Femur (tissue), 1 donor: ENCODE measurements around the gene RBM22.
A peak's percentile ranks its signal among the peaks of the same experiment; 100 is the strongest.

Experiments
- DNase-seq: peaks from one replicate; pipeline ENCODE4 v3.0.0-alpha.2; 2017

RBM22 gene

DNA sequence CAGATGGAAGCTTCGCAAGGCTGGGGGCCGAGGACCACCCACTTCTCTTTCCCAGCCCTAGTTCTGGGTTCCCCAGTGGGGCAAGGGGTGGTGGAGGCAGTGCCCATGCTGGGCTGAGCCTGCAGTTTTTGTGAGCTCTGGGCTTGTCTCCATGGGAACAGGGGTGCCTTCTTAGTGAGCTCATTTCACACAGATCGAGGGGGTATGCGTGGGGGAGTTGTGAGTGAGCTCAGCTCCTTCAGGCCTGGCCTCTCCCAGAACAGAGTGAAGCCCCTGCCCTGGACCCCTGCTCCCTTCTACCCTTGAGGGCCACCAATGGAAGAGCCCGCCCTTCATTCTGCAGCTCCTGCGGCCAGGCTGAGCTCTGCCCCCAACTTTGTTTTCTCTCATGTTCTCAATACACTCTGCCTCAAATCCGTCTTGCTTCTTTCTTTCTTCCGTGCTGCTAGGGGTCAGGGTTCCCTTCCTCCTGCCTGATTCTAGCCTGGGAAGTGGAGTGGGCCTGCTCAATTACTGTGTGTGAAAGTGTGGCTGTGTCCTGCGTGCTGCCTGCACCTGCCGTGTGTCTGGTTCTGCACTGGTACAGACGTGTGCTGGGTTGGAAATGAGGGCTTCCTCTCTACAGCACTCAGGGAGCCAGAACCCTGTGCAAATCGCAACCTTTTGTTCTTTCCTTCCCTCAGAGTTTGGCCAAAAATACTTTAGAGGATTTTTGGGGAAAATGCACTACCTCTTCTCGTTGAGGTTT lies 48.8 kb downstream of the RBM22 start:
- DNase-seq: no peak

DNA sequence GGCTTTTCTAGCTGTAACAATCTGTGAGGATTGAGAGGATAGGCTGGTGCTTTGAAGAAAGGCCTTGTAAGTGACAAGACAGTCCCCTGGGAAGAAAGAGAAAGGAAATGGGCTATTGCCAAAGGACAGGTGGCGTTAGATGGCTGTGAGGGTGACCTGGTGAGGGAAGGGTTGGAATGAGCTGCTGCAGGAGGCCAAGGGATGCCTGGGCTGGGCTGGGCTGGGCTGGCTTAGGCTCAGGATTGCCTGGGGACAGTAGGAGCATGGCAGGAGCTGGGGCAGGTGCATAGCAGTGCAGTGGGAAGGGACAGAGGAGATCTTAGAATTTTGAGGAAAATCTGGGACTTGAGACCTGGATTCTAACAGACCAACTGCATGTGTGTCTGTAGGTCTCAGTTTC lies 49.5 kb downstream of the RBM22 start:
- no peak for DNase-seq

DNA sequence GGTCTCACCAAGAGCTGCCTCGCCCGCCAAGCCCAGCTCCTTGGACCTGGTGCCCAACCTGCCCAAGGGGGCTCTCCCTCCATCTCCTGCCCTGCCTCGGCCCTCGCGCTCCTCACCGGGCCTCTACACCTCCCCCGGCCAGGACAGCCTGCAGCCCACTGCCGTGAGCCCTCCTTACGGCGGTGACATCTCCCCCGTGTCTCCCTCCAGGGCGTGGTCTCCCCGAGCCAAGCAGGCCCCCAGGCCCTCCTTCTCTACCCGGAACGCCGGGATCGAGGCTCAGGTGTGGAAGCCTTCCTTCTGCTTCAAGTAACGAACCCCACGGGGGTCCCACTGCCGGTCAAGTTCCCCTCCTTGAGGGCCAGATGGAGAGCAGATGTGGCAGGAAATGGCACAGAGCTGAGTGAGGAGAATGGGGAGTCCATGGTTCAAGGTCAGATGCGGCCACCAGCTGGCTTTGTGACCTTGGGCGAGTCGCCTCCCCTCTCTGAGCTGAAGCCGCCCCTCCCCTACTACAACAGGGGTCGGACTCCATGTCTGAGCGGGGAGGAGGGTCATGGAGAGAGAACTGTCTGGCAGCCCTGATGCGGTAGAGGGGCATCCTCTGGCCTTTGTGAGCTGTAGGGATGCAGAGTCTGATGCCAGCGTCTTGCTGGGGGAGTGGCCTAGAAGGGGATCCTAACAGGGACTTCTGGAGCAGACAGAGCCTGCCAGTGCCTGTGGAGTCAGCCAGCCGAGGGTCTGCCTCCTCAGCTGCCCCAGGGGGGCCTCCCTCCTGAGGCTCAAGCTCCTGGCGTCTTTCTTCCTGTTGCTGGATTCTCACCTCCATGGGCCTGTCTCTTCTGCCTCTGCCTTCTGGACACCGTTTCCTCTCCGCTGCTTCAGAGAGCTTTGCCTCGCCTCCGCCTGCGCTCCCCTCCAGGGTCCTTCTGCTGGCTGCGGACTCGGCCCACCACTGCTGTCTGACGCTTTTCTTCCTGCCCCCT lies 50.5 kb downstream of the RBM22 start:
- no peak for DNase-seq

DNA sequence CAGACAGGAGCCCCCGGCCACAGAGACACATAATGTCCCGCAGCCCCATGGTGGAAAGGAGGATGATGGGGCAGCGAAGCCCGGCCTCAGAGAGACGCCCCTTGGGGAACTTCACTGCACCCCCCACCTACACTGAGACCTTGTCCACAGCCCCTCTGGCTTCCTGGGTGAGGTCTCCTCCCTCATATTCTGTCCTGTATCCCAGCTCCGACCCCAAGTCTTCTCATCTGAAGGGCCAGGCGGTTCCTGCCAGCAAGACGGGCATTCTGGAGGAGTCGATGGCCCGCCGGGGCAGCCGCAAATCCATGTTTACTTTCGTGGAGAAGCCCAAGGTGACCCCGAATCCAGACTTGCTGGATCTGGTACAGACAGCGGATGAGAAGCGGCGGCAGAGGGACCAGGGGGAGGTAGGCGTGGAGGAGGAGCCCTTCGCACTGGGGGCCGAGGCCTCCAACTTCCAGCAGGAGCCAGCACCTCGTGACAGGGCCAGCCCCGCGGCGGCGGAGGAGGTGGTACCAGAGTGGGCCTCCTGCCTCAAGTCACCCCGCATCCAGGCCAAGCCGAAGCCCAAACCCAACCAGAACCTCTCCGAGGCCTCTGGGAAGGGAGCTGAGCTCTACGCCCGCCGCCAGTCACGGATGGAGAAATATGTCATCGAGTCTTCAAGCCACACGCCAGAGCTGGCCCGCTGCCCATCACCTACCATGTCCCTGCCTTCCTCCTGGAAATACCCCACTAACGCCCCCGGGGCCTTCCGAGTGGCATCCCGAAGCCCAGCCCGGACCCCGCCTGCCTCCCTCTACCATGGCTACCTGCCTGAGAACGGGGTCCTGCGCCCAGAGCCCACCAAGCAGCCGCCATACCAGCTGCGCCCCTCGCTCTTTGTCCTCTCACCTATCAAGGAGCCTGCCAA lies 51.5 kb downstream of the RBM22 start:
- no peak for DNase-seq

DNA sequence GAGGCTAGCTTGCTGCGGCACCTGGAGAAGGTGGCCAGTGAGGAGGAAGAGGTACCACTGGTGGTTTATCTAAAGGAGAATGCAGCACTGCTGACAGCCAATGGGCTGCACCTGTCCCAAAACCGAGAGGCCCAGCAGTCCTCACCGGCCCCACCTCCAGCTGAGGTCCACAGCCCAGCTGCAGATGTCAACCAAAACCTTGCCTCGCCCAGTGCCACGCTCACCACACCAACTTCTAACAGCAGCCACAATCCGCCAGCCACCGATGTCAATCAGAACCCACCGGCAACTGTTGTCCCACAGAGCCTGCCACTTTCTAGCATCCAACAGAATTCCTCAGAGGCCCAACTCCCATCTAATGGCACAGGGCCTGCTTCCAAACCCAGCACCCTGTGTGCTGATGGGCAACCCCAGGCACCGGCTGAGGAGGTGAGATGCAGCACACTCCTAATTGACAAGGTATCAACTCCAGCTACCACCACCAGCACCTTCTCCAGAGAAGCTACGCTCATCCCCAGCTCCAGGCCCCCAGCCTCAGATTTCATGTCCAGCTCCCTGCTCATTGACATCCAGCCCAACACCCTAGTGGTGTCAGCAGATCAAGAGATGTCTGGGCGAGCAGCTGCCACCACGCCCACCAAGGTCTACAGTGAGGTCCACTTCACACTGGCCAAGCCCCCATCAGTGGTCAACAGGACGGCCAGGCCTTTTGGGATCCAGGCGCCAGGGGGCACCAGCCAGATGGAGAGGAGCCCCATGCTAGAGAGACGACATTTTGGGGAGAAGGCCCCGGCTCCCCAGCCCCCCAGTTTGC lies 52.4 kb downstream of the RBM22 start:
- no peak for DNase-seq

DNA sequence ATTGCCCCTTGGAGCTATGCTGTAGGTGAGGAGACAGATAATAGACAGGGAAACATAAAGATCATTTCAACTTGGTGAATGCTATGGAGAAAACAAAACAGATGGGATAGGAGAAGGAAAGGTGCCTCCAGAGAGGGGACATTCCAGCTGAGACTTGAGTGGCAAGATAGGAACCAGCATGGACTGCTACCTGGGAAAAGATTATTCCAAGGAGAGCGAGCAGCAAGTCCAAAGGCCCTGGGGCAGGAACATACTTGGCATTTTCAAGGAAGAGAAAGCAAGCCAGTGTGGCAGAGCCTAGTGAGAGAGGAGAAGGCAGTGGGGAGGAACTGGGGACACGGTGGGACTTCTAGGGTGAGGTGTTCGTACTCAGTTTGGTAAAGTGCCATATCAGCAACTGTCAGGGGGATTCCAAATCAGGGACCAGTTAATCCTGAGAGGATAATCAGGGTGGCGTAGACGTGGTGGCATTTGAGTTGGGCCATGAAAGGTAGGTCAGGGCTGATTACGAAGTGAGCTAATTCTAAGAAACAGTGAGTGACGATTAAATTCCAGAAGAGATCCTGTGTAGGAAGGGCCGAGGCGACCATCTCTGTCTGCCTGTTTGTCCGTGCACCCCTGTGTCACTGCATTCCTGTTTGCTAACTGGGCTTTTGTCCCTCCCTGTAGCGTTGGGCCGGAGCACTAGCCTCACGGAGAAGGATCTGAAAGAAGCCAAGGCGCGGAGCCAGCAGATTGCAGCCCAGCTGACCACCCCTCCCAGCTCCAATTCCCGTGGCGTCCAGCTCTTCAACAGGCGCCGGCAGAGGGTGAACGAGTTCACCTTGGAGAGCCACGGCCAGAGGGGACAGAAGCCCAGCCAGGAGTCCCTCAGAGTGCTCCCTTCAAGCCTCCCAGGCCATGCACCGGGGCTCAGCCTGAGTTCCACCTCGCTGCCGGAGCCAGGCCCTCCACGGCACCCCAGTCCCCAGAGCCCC lies 53.3 kb downstream of the RBM22 start:
- no peak for DNase-seq

DNA sequence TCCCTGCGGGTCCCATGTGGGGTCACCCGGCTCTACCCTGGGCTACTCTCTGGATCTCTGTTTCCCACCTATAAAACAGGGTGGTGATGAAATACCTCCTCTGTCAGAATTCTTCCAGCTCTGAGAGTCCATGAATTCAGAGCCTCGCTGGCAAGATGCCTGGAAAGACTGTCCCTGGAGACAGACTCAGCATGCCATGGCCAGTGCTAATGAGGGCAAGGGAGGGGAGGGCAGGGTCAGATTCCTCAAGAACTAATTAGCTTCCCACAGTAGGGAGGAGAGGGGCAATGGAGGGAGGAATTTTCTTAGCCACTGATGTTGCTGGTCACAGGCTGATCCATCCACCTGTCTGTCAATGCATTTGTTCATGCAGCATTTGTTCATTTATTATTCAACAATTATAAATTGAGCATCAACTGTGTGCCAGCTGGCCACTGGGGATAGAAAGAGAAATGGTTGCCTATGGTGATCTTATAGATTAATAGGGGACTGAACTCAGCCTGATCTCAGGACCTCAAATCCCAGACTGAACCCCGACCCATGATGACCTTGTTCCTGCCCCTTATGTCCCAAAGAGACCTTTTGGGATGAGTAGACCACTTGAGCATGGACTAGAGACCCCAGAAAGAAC lies 55.7 kb downstream of the RBM22 start:
- DNase-seq: no peak

DNA sequence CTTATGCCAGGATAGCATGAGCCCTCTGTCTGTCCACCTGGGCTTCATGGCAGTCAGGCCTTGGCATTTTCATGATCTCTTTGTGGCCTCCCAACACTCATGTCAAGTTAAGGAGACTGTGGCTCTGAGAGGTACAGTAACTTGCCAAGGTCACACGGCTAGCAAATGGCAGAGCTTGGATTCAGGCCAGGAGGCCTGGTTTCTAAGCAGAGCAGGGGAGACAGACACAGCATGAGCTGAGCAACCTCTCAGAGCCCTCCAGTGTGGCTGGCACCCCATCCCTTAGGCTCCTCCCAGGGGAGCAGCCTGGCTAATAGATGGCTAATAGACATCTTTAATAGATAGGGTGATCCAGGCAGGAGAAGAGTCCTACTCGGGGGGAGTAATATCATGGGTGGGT lies 56.3 kb downstream of the RBM22 start:
- no peak for DNase-seq

DNA sequence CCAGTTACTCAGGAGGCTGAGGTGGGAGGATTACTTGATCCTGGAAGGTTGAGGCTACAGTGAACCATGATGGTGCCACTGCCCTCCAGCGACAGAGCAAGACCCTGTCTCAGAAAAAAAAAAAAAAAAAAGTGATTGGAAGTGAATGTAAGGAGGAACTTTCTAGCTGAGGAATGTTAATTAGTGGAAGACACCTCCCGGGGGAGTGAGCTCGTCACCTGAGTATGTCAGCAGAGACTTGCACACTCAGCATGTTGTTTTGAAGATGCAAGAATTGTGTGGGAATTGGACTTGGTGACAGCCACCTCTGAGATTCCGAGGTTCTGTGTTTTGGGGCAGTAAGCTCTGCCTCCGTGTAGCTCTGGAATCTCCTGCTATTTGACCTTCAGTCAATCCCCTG lies 56.8 kb downstream of the RBM22 start:
- DNase-seq: no peak

DNA sequence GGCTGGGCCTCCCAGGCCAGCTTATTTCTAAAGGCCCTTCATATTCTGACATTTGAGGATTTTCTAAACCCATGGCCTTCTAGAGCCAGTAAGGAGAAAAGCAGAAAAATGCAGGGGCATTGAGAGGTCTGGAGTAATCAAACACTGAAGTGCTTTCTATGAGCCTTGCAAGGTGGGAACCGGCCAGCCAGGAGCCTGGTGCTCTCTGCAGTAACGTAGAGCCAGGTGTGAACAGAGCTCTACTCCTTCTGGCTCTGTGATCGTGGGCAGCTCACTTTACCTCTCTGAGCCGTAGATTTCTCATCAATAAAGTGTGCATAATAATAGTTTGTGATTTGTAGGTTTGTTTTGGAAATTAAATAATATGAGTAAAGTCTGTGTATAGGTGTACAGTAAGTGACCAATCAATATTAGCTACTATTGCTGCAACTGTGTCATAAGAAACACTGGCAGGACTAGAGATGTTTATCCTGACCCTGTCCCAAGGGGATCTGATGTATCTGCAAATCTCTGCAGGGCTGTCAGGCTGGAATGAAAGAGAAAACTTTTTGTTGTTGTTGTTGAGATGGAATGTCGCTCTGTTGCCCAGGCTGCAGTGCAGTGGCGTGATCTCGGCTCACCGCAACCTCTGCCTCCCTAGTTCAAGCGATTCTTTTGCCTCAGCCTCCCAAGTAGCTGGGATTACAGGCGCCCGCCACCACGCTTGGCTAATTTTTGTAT lies 57.7 kb downstream of the RBM22 start:
- DNase-seq: no peak

DNA sequence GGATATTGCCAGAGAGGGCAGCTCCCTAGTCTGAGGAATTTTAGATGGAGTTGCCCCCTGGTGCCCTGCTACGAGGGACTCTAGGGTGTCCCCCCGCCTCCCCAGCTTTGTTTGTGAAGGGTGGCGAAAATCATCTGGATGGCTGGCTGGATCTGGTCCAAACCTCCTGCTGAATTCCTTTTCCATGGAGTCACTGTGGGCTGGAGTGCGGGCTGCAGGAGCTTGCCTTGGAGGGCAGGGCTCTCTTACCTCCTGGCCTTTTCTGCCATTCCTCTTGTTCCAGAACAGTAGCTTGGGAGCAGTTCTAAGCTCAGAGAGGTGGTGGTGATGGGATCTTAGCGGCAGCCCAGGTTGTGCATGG lies 58.3 kb downstream of the RBM22 start:
- peak; percentile 81 for DNase-seq

DNA sequence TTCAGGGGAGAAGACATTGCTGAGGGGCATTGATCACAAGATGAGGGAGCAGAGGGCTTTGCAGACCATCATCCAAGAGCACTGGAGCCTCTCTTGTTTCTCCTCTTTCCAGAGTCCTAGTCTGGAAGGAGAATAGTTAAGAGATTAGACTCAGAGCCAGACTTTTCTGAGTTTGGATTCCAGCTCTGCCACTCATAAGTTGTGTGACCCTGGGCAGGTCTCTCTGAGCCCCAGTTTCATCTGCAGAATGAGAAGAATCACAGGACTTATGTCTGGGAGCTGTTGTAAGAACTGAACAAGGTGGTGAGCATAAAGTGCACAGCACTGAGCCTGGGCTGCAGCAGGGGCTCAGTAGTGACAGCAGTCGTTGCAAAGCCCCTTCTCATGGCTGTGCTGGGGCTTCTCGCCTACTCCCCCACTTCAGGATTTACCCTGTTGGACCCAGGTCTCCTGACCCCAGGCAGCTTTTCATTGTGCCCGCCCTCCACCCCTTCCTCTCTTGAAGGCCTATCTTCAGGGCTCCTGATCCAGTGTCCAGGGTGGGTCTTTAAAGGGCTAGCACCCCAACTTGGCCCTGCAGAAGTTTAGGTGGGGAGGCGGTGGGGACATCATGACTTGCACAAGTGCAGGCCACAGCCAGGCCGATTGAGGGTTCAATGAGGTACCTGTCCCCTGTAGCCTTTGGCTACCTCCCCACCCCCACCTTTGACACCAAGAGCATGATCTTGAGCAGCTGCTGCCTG lies 58.9 kb downstream of the RBM22 start:
- no peak for DNase-seq

DNA sequence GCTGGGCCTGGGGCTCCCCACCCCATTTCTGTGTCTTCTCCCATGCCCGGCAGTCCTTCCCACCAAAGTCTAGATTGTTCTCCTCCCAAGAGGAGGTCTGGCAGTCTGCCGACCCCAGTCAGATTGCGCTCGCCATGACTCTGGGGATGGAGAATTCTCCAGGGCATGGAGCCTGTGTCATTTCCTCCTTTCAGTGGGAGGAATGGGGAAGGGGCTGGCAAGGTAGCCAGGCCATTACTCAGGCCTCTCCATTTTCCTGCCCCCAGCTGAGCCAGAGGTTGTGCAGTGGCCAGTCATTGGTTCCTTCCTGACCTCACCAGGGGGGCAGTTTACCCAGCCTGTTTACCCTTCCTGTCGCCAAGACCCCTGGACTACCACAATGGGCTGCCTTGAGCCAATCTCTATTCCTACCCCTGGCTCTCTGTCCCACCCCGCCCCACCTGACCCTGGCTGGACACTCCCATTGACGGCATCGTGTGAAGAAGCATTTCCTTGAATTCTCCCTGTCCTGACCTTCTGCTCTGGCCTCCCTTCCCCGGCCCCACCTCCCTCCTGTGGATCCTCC lies 59.8 kb downstream of the RBM22 start:
- DNase-seq: no peak
